ENCODE data around the gene RBMS3.
"Not testable (repeated sequence)": the region's sequence is repeated elsewhere in the genome, so short reads cannot be mapped to it uniquely, and the experiment has no call there.

The RBMS3 gene

GRCh38 chr3:30050116-30050515, 769.2 kb downstream of the RBMS3 start:
- not testable (repeated sequence) for DNase-seq

GRCh38 chr3:30059240-30059639, 778.4 kb downstream of the RBMS3 start:
- DNase-seq: no peak
